Epidermal melanocyte (primary cell): ENCODE measurements around the gene POU3F3.

Experiments
- DNase-seq: peaks from one replicate; pipeline ENCODE4 v3.0.0; 2011; ENCODE audit warnings: low spot score; ENCODE audit not compliant: insufficient read length

The POU3F3 gene

GRCh38 chr2:104860451-104860790, 6.5 kb downstream of the POU3F3 start:
- no peak for DNase-seq

GRCh38 chr2:104861351-104862057, 7.6 kb downstream of the POU3F3 start:
- DNase-seq: no peak

- DNase-seq: no peak
Observed at GRCh38 chr2:104862058-104862941, 8.4 kb downstream of the POU3F3 start.

DNA sequence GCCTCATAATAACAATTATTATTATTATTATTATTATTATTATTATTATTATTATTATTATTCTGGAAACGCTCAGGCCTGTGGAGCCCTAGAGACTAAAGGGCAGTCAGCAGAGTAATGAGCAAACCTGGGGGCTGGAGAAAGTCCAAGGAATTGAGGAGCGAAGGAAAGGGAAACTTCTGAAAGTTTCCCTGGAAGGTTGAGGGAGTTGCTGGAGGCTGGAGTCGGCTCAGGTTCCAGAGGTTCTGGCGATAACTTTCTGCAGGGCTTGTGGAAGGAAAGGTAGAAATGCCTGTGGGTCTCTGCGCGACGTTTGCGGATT, 9.2 kb downstream of the POU3F3 start:
- no peak for DNase-seq

- DNase-seq: no peak
Observed at GRCh38 chr2:104863468-104864279, 9.8 kb downstream of the POU3F3 start.

GRCh38 chr2:104864280-104865095, 10.6 kb downstream of the POU3F3 start:
- no peak for DNase-seq

- DNase-seq: no peak
Observed at GRCh38 chr2:104865096-104865470, 11.2 kb downstream of the POU3F3 start.

- no peak for DNase-seq
Observed at GRCh38 chr2:104866122-104866864, 12.4 kb downstream of the POU3F3 start.

- no peak for DNase-seq
Observed at GRCh38 chr2:104866883-104867812, 13.2 kb downstream of the POU3F3 start.

DNA sequence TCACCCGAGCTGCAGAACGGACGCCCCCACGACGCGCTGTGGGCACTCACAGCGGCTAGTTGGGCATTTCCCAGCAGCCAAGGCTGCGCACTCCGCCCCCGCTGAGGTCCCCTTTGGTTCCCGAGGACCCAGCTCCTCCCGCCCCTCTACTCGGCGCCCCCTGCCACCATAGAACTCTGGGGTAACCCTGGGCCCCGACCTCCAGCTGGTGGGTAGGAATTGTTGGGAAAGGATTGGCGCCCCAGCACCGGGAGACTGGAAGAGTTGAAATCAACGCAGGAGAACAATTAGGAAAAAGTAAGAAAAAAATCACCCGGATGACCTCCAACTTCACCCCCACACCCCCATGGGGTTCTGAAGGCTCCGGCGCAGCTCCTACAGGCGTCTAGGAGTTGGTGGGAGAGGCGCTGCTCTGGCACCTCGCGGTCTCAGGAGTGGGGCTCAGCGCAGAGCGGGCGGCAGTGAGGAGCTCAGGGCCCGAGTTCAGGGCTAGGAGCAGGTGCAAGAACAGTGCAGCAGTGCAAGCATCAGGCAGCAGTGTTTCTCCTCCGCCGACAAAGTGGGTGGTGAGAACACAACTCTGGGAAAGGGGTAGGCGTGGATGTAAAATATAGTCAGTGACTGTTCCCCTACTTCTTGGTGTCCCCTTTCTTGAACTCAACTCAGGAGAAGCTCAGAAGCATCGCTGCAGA, 14.0 kb downstream of the POU3F3 start:
- DNase-seq: no peak

- DNase-seq: no peak
Observed at GRCh38 chr2:104868505-104868866, 14.6 kb downstream of the POU3F3 start.

DNA sequence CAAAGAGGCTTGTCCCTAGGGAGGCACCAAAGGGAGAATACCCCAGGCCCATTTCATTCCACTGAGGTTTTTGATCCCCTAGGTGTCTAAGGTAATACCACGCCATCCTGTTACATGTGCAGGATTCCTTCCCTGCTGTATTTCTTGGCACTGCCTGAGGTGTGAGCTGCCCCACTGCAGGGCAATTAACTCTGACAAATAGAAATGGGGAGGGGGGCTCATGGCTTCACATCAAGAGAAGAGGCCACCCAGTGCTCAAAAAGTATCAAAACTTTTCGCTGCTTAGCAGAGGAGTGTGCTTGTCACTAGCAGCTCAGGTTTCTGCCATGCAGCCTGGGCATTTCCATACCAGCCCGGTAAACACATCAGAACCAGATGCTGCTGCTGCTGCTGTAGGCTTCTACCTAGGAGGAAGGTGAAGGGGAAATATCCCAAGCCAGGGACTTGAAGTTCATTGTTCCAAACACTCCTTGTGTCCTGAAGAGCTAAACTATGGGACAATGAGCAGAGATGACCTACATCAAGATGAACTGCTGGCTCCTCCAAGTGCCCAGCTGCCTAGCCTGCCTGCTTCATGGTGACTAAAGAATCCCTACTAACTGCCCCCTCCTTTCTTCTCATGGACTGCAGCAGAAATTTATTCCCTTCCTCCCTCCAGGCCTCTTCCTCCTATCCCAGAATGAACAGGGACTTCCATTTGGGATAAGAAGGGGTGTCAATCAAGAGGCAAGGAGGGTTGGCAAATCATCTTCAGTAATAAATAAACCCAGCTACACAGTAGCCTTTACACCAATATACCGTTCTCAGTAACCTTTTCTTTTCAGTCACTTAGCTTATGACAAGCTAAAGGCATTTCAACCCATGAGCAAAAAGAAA, 16.4 kb downstream of the POU3F3 start:
- no peak for DNase-seq

DNA sequence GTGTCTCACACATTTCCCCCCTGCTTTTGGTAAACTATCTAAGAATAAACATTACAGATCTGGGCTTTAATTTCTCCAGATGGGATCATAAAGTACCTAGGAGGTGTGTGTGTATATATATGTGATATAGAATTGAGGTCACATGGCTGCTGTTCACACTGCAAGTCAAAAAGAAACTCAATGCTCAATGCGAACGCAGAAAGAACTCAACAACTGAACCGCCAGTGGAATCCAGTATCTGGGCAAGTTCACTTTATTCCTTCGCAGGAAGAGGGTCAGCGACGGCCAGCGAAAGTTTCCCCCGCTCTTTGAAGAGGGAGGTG, 17.7 kb downstream of the POU3F3 start:
- no peak for DNase-seq

DNA sequence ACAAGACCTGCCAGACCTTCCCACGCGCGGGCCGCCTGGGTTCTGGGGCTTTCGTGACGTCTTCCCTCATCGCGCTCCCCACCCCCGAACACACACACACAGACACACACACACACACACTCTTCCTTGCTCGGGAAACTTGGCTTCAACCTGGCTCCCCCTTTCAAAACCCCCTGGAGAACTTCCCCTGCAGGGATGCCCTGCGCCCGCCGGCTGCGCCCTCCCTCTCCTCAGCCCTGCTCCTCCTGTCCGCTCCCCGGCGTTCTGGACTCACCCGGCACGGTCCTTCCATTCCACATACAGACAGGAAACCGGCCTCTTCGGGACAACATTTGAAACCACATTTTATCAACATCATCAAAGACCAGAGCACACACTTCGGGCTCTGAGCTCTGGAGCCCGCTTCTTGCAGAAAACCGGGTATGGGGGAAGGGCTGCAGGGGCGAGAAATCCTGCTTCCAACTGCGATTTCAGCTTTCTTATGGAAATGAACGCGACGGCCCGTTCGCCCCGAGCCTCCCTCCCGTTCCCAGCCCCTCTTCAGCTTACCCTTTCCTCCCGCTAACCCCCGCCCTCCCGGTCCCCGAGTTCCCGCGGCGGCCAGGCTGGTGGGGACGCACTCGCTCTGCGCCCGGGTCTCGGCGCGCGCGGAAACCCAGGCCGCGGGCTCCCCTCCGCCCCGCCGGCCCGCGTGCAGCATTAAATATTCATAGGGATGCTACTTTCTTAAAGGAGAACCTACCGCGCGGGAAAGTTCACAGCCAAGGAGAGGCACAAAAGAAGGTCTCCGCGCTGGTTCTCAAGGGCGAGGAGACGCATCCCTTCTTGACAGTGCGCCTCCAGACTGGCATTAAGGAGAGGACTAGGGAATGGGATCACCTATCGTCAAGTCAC, 18.3 kb downstream of the POU3F3 start:
- no peak for DNase-seq

- DNase-seq: no peak
Observed at GRCh38 chr2:104872866-104873688, 19.2 kb downstream of the POU3F3 start.

DNA sequence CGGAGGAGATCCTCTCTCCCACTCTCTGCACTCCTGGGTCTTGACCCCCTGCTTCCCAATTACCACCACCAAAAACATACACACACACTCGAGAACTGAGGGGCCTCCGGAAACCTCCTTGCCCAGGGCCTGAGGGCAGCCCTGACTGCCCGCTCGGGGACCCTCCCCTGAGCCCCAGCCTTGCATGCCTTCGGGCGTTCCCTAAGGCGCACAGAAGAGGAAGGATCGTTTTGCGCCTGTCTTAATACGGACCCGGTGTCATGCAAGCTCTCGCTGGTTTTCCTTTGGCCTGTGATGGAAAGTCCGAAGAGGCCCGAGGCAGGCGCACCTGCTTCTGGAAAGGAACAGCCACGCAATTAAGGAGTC, 19.8 kb downstream of the POU3F3 start:
- DNase-seq: no peak
